Smooth muscle cell (in vitro differentiated cells): ENCODE data around the gene SNHG17. TPM values are rescaled to one million over a fixed set of nuclear protein-coding genes. Genes with fewer than 3 reads are reported as not detected.
"Not testable (repeated sequence)": the region's sequence is repeated elsewhere in the genome, so short reads cannot be mapped to it uniquely, and the experiment has no call there.

Experiments
- DNase-seq: peaks from one replicate; lab custom pipeline; 2025; ENCODE audit not compliant: unreplicated experiment; lab: John Stamatoyannopoulos, UW
- H2AFZ ChIP-seq: fragments of 200-600 bp; sonication (generic); 2 replicates; pipeline ENCODE4 v1.6.0; 2016; ENCODE audit warnings: antibody characterized with exemption, low read depth, mild to moderate bottlenecking
- H3F3A ChIP-seq: fragments of 200-600 bp; sonication (generic); 2 replicates; pipeline ENCODE4 v1.6.0; 2017; ENCODE audit warnings: antibody characterized with exemption, low read depth
- H3K27ac ChIP-seq: fragments of 200-600 bp; sonication (generic); 2 replicates; pipeline ENCODE4 v1.5.1; 2016; ENCODE audit warnings: low read depth, mild to moderate bottlenecking
- H3K27me3 ChIP-seq: fragments of 200-600 bp; sonication (generic); 2 replicates; pipeline ENCODE4 v1.6.1; 2016; ENCODE audit warnings: low read depth, mild to moderate bottlenecking
- H3K36me3 ChIP-seq: fragments of 200-600 bp; sonication (generic); 2 replicates; pipeline ENCODE4 v1.5.1; 2016; ENCODE audit warnings: low read depth
- H3K4me1 ChIP-seq: fragments of 200-600 bp; sonication (generic); 2 replicates; pipeline ENCODE4 v1.5.1; 2016; ENCODE audit warnings: low read depth
- H3K4me2 ChIP-seq: fragments of 200-600 bp; sonication (generic); 2 replicates; pipeline ENCODE4 v1.6.0; 2016; ENCODE audit warnings: mild to moderate bottlenecking
- H3K4me3 ChIP-seq: fragments of 200-600 bp; sonication (generic); 2 replicates; pipeline ENCODE4 v1.5.1; 2016; ENCODE audit warnings: mild to moderate bottlenecking
- H3K79me2 ChIP-seq: fragments of 200-600 bp; sonication (generic); 2 replicates; pipeline ENCODE4 v1.6.0; 2016; ENCODE audit warnings: low read depth, mild to moderate bottlenecking
- H3K9ac ChIP-seq: fragments of 200-600 bp; sonication (generic); 2 replicates; pipeline ENCODE4 v1.6.0; 2016; ENCODE audit warnings: low read depth
- H3K9me3 ChIP-seq: fragments of 200-600 bp; sonication (generic); replicated peaks from 2 replicates; pipeline ENCODE4 v1.5.1; 2016; ENCODE audit warnings: low read depth
- H4K20me1 ChIP-seq: fragments of 200-600 bp; sonication (generic); 2 replicates; pipeline ENCODE4 v1.6.0; 2016; ENCODE audit warnings: low read depth
- CTCF ChIP-seq: fragments of 200-600 bp; sonication (generic); IDR thresholded peaks from 2 replicates; pipeline ENCODE4 v1.5.1; 2017; ENCODE audit warnings: borderline replicate concordance, mild to moderate bottlenecking, antibody characterized with exemption; ENCODE audit not compliant: insufficient read depth, poor library complexity, severe bottlenecking
- WGBS: methylation state at CpG from one replicate; pipeline ENCODE4 v1.1.7; 2016; ENCODE audit warnings: low lambda C conversion rate; 5-methylcytosine and 5-hydroxymethylcytosine counted together
- polyA plus RNA-seq: library from polyadenylated mRNA; unstranded; fragments of >200 nt; fragmentation: Nextera tagmentation; extraction: Ambion mirVana; gene quantifications from 2 replicates; pipeline ENCODE4 v1.2.1, GENCODE V29; 2016
- total RNA-seq: library from RNA; depleted of rRNA; stranded (reverse); fragments of >200 nt; gene quantifications from 2 replicates; pipeline ENCODE4 v1.2.3, GENCODE V29; 2014

The SNHG17 gene
- total and polyA plus RNA-seq, 2 experiments from 2014 or later = 5.5 to 19.6 TPM

- WGBS = 93% methylated on average over 14 of the region's 14 CpGs
- Histone ChIP-seq H3F3A (no peaks in the 10 kb centered on the region), H3K27me3 (no peaks in the 10 kb centered on the region), H3K4me3 (no peak overlapping the region), H3K36me3 (peaks cover 9% of the 10 kb centered on the region), H4K20me1 (no peaks in the 10 kb centered on the region), H3K9ac (no peak overlapping the region), H3K4me1 (no peaks in the 10 kb centered on the region), H3K4me2 (no peak overlapping the region), H2AFZ (no peak overlapping the region), H3K9me3 (no peaks in the 10 kb centered on the region), H3K27ac (no peak overlapping the region), H3K79me2 (no peaks in the 10 kb centered on the region)
- no peak for DNase-seq
- no peak for TF ChIP-seq CTCF
Observed at GRCh38 chr20:38414769-38415450, 20.2 kb downstream of the SNHG17 start.

- Histone ChIP-seq H3K79me2 (no peaks in the 10 kb centered on the region), H3K4me1 (no peaks in the 10 kb centered on the region), H3K9me3 (no peaks in the 10 kb centered on the region), H3K4me2 (no peak overlapping the region), H3F3A (no peaks in the 10 kb centered on the region), H3K4me3 (no peak overlapping the region), H4K20me1 (no peaks in the 10 kb centered on the region), H2AFZ (no peak overlapping the region), H3K9ac (no peak overlapping the region), H3K36me3 (peaks cover 5% of the 10 kb centered on the region), H3K27ac (no peak overlapping the region), H3K27me3 (no peaks in the 10 kb centered on the region)
- WGBS = 91% methylated on average over 9 of the region's 9 CpGs
- TF ChIP-seq CTCF = no peak
- no peak for DNase-seq
Observed at GRCh38 chr20:38412877-38413577, 22.1 kb downstream of the SNHG17 start.

GRCh38 chr20:38407822-38408221 lies 27.3 kb downstream of the SNHG17 start:
- not testable (repeated sequence) for H3K4me2 ChIP-seq, H3K27ac ChIP-seq, H3K36me3 ChIP-seq, H3K9ac ChIP-seq, DNase-seq, H3K4me3 ChIP-seq, H3K27me3 ChIP-seq, H3K9me3 ChIP-seq, H3F3A ChIP-seq, H3K79me2 ChIP-seq, H2AFZ ChIP-seq, H4K20me1 ChIP-seq, H3K4me1 ChIP-seq
- WGBS = 97% methylated on average over 9 of the region's 9 CpGs

GRCh38 chr20:38407321-38407720 lies 27.8 kb downstream of the SNHG17 start:
- no peak for TF ChIP-seq CTCF

More at GRCh38 chr20:38407321-38407720, 27.8 kb downstream of the SNHG17 start:
- H2AFZ ChIP-seq = no peak overlapping the region
- H3K36me3 ChIP-seq = peaks cover 2% of the 10 kb centered on the region
- no peaks in the 10 kb centered on the region for H3K79me2 ChIP-seq
- H4K20me1 ChIP-seq = no peaks in the 10 kb centered on the region
- no peak for DNase-seq
- H3K4me1 ChIP-seq = no peaks in the 10 kb centered on the region
- H3K9me3 ChIP-seq = no peaks in the 10 kb centered on the region
- H3K27ac ChIP-seq = no peak overlapping the region
- no peak overlapping the region for H3K9ac ChIP-seq
- no peaks in the 10 kb centered on the region for H3F3A ChIP-seq
- no peak overlapping the region for H3K4me3 ChIP-seq
- 100% methylated on average over 11 of the region's 29 CpGs for WGBS
- no peak overlapping the region for H3K4me2 ChIP-seq
- H3K27me3 ChIP-seq = no peaks in the 10 kb centered on the region
